Spleen (tissue), 7 donors: ENCODE measurements around the gene KRTAP24-1.

Experiments
- POLR2A ChIP-seq, 3 donors: fragments of 450-650 bp; IDR thresholded peaks; one replicate each; pipeline ENCODE4 v1.5.1; 2017; ENCODE audit warnings: antibody characterized with exemption in 3 of 3, mild to moderate bottlenecking in 1 of 3
- POLR2AphosphoS5 ChIP-seq, 3 donors: sonication (generic); formaldehyde crosslinking; IDR thresholded peaks; one replicate each; pipeline ENCODE4 v1.5.1; 2017; ENCODE audit warnings: antibody characterized with exemption in 3 of 3
- TF ChIP-seq, protein P1 (sequence below), 11 experiments: fragments of 200-600 bp in 7 of 11; fragments of 450-650 bp in 4 of 11; sonication (generic) in 4 of 11; IDR thresholded peaks in 8 of 11; conservative IDR thresholded peaks in 3 of 11; 1 replicate in 7 of 11; 2 replicates in 4 of 11; pipeline versions ENCODE4 v1.4.0 to v1.8.0; 2016 to 2021; ENCODE audit warnings: antibody characterized with exemption in 11 of 11, inconsistent platforms in 4 of 11, mild to moderate bottlenecking in 1 of 11
- donor health status: DM: no; HTN: no; CAD: no; lungs with moderate emphysema.
- donor health status: DM: no; HTN: no; CAD: no.
- donor health status: DM: no; HTN: no; CAD: no.

DNA sequence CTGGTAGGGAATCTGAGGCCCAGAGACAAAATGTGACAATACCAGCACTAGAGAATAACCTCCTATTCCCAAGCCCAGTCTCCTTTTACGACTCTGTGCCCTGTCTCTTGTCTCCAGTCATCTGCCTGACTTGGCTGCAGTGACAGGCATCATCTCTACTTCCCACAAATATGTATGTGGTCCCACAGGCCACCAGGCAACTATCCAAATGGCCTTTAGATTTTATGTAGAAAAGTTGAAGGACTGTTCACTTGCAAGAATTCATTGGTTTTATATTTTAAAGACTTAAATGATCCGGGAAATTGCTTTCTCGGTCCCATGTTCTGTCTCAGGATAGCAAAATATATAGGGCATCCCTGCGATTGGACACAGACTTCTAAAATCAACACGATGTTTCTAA lies 11.6 kb downstream of the KRTAP24-1 start:
- TF ChIP-seq, protein P1, sequence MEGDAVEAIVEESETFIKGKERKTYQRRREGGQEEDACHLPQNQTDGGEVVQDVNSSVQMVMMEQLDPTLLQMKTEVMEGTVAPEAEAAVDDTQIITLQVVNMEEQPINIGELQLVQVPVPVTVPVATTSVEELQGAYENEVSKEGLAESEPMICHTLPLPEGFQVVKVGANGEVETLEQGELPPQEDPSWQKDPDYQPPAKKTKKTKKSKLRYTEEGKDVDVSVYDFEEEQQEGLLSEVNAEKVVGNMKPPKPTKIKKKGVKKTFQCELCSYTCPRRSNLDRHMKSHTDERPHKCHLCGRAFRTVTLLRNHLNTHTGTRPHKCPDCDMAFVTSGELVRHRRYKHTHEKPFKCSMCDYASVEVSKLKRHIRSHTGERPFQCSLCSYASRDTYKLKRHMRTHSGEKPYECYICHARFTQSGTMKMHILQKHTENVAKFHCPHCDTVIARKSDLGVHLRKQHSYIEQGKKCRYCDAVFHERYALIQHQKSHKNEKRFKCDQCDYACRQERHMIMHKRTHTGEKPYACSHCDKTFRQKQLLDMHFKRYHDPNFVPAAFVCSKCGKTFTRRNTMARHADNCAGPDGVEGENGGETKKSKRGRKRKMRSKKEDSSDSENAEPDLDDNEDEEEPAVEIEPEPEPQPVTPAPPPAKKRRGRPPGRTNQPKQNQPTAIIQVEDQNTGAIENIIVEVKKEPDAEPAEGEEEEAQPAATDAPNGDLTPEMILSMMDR (IDR thresholded peaks at IDR 0.05 in 8 of 11, conservative IDR thresholded peaks at IDR 0.05 in 3 of 11), result no peak
- TF ChIP-seq POLR2A (IDR thresholded peaks at IDR 0.05), result no peak
- no peak for TF ChIP-seq POLR2AphosphoS5 (IDR thresholded peaks at IDR 0.05)
